HG03095 (cell line): ENCODE measurements around the gene OSTF1.

Source experiments
- ATAC-seq: cut with Tn5 transposase; IDR thresholded peaks from one replicate; pipeline ENCODE4 v1.9.1; 2021; ENCODE audit warnings: moderate library complexity; ENCODE audit not compliant: unreplicated experiment

The OSTF1 gene

DNA sequence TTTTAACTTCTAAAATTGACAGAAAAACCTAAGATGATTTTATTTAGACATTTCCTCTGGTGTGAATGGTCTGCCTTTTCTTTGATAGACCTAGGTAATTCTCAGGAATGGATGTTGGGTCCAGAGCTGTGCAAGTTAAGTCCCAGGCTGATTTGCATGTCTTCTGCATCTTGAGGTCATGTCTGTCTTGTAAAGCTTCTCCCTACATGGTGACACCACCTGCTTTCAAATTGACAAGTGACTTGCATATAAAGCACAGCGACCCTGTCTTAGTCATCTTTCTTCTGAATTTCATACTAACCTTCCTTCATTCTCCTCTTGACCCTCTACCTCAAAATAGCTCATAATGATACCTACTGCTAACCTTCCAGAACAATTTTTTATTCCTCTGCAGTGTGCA is 29.2 kb downstream of the OSTF1 start:
- no peak for ATAC-seq

DNA sequence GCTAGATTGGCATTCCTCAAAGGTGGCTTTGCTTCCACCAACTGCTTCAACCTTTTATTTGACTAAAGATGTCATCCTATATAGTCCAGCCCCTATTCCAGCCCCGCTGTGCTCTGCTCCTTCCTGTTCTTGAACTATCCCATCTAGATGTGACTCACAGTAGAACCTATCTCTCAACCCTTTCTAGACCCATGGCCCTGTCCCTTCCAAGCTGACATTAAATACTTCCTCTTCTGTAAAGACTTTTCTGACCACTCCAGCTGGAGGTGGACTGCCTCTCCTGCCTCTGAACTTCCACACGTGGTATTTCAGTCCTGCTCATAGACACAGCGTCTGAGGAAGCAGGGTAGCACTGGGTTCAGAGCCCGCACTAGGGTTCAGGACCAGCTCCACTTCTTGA is 32.4 kb downstream of the OSTF1 start:
- no peak for ATAC-seq

DNA sequence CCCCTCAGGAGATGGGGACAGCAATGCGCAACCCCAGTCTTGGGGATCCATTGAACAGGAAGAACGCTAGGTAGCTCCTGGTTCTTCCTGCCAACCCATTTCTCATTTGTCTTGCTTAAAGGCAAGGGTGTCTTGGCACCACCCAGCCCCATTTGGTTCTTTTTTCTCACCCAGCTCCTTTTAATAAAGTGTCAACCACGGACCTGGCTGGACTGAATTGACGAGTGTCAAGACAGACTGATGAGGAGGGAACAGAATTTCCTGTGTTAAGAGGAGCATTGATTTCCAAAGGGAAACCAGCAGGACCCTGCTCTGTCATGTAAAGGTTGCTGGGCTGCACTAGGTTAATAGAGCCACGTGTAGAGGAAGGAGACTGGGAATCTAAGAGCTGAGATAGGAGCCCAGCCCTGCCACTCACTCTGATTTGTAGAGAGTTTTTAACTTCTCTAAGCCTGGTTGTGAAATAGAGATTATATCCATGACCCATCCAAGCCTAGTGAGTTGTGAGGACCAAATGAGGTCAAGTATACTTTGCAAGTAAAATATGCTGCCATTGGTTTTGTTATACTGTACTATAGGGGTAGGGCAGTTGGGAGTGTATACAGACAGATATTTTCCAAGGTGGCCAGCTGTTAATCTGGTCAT is 33.7 kb downstream of the OSTF1 start:
- no peak for ATAC-seq

DNA sequence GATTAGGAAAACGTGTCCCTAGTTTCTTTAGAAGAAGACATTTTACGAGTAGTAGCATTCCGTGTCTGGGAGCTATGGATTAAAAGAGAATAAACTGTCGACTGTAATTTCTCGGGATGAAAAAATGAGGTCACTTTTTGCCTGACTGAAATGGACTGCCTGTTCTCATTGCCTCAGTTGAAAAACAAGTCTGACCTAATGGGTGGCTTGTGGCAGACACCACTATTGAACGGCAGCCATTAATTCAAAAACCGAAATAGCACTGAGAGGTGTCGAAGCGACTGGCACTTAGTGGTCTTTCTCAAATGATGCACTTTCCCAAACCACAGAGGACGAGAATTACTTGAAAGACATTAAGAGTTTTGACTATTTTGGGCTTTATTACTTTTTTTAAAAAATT is 35.4 kb downstream of the OSTF1 start:
- no peak for ATAC-seq

DNA sequence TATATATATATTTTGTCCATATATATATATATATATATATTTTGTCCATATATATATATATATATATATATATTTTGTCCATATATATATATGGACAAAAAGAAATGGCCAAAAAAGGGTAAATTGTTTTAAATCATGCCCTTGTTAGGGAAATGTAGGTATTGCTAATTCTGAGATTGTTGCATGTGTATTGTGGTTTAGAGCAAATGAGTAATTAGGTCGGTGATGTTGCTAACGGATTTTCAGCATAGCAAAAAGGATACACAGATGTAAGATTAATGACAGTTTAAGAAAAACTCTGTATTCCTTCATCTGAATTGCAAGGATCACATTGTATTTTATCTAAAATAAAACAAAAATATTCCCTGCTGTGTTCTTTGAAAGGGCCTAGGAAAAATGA is 40.2 kb downstream of the OSTF1 start:
- ATAC-seq = no peak

DNA sequence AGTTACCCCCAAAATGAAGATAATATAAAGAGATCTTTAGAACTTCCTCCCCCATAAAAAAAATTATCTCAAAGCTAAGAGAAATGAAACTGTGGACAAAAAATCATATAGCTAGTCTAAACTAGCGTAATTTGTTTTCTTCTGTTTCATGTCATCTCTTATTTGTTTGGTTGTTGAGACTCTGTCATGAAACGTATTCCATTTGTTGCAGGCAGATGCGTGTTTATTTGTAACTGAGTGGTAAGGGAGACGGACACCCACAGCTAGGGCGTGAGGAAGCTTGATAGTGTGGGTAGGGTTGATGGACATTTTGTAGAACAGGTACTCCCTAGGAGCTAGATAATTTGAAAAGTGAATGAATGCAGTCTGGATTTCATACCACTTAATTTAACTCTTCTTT is 41.9 kb downstream of the OSTF1 start:
- ATAC-seq = no peak

DNA sequence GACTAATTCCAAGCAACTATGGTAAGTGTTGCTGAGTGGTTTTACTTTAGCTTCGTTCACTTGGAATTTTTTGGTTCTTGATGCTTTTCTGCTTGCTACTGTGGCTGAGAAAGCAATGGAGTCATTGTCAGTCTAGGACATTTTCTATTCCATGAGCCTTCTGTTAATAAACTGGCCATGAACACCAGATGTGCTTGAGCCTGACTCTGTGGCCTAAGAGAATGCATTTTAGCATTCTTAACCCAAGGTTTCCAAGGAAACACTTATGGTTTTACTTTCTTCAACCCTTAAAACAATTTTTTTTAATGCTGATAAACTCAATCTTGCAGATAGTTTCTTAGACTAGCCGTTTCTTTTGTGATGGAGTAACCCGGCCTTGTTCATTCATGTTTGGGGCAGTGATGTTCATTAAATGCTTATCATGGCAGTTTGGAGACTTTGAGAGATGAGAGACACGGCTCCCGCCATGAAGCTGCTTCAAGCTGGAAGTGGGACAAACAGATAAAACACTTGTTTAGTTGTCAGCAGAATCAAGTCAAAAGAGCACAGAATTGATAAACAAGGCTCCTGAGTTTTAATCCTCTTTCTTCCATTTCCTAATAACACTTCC is 42.4 kb downstream of the OSTF1 start:
- no peak for ATAC-seq

DNA sequence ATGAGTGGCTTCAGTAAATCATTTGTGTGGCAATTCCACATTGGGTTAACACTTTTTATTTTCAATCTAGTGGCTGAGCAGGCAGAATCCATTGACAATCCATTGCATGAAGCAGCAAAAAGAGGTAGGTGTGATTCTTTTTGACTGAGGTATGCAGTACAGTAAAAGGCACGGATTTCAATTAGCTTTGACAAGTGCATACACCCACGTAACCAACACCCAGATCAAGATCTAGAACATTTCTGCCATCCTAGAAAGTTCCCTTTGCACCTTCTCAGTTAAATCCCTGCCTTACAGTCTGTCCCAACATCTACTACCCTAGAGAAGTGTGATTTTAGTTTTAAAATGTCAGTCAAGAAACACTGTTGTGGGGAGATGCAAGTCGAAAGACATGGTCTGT is 43.4 kb downstream of the OSTF1 start:
- ATAC-seq = no peak

DNA sequence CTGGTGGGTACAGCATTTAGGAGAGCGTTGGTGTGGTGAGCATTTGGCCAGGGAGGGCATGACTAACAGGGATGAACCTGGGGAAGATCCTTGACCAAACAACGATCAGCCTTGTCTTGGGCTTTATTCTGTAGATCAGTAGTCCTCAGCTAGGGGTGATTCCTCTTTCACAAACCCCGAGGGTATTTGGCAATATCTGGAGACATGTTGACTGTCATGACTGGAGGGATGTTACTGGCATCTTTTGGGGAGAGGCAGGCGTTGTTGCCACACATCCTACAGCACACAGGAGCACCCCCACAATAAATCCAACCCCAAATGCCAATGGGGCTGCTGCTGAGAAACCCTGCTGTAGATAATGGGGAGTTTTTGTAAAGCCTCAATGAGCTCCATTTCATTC is 43.9 kb downstream of the OSTF1 start:
- no peak for ATAC-seq

DNA sequence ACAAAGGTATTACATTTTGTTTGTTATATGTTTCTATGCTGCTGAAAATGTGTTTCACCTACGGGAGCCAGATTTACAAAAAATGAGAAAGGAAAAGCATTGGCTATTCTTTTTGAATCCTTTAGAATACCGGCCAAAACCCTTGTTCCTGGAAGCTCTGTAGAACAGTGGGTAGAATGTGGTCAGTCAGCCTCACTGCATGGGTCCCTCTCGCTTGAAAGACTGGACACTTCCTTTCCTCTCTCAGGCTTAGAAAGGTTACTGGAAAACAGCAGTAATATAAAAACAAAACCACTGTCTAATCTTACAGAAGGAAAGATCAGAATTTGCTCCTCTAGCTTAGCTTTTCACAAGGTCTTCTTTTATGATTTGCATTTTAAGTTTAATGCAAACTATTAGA is 45.1 kb downstream of the OSTF1 start:
- no peak for ATAC-seq

DNA sequence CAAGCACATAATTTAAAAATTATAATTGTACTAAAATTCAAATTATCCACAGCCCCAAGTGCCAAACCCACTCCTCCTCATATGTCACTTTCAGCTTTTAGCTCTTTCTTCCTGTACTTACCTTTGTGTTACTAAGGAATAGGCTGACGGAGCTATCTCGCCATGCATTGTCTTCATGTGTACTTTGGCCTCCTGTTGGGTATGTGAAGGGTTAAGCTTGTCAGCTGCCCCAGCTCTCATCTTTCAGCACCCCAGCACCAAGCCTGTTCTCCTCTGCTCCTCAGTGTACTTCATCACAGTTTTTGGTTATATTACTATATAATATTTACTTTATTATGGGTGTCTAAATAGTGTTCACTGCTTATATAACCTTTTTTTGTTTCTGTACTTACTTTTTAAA is 46.2 kb downstream of the OSTF1 start:
- no peak for ATAC-seq

DNA sequence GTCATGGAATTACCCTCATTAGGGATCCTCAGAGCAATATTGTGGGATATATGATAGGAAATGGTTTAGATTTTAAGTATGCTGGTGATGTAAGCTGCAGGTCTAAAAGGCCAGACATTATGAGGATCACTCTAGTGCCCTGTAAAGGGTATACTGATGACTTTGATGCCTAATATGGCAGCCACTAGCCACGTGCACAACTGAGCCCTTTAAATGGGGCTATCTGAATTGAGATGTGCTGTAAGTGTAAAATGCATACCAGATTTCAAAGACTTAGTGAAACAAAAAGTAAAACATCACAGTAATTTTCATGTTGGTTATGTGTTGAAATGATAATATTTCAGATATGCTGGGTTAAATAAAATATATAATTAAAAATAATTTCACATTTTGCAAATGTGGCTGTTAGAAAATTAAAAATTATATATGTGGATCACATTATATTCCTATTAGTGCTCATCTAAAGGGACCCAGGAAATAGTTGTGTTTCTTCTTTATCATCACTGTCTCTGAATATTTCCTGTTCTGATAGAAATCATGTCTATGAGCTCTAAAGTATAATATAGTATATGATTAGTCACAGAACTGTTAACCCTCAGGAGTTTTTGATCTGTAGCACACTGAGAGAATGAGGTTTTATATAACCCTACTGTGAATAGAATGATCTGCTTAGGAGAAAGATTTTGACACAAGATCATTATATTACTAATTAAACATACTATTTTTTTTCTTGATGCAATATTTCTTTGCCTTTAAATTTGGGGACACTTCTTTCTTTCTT is 50.1 kb downstream of the OSTF1 start:
- ATAC-seq = no peak

DNA sequence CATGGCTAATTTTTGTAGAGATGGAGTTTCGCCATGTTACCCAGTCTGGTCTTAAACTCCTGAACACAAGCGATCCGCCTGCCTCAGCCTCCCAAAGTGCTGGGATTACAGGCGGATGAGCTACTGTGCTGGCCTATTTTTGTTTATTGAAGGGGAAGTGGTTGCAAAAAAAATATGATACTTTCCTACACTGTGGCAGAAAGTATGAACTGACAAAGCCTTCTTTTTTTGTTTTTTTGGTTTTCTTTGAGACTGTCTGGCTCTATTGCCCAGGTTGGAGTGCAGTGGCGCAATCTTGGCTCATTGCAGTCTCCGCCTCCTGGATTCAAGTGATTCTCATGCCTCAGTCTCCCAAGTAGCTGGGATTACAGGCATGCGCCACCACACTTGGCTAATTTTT is 50.9 kb downstream of the OSTF1 start:
- ATAC-seq = no peak

DNA sequence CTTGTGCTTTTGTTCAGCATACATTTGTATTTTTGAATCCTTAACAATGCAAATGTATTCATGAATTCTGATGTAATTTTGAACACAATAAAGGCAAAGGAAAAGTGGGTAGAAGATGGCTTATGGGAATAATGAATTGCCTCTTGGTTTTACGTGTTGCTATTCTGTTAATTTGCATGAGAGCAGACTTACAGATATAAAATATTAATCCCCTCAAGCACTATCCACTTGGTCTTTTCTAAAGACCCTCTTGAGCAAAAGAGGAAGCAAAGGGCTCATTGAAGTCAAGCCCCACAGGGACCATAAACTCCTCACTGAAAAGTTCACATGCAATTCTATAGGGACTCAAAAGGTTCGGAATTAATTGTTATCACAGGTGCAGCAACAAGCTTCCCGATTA is 51.9 kb downstream of the OSTF1 start:
- ATAC-seq = no peak

DNA sequence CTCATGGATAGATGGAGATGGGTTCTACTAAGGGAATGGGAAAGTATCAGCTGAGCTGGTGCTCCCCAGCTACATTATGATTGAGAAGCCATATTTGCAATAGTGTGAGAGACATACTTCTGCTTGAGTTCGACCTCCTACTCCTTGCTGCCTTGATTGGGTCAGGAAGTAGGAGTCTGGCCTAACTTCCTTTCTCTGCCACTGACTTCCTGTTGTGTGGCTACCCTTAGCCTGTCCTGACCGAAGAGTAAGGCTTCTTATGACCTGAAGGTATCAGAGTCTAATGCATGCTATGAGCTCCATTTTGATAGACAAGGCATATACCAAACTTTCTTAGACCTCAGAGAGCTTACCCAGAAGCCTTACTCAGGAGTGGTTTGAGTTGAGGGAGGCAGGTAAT is 53.9 kb downstream of the OSTF1 start:
- no peak for ATAC-seq

DNA sequence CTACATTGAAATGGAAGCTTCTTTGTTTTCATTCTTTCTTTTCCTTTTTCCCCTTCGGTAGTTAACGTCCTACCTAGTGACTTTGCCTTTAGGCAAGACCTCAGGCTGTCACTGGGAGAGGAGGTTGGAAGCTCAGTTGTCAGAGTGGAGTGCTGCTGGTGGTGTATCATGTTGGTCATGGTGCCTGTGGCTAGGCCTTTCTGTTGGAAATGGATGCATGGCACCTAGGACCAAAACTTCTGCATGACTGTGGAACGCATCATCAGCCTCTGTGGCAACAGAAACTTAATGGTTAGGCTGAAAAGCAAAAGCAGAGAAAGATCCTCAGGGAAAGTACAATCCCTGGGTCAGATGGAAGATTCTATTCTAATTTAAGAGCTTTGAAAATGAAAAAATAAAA is 57.9 kb downstream of the OSTF1 start:
- no peak for ATAC-seq

DNA sequence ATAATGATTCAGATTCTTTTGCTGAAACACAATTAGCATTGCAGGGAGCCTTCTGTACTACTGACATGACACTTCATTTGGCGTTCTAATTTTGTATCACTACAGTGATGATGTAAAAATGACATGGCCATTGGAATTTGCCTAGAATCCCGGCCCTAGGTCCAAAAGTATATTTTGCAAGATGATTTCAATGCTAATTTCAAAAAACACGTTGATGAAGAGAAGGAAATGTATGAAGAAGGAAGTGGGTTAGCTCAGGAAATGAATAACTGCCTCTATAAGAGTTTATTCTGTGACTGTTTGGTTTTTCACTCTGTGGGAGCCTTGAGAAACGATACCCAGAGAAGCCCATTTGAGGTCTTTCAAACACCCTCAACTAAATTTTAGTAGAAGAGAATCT is 59.3 kb downstream of the OSTF1 start:
- peak; percentile 50 for ATAC-seq

DNA sequence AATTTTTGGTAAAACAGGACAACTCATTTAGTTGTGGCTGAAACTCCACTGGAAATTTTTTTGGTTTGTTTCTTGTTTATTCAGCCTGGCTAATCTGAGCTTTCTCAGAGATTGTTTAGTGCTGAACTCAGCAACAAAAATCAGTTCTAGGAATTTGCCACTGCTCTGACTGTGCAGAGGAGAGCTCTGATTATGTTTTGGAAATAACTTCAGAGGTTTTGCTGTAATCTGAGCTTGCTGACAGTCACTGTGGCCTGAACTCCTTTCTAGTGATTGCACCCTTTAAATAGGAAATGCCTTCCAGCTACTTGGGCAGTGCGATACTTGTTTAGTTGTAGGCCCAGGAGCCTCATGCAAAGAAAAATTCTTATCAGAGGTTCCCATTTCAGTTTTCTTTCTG is 60.2 kb downstream of the OSTF1 start:
- ATAC-seq = no peak

DNA sequence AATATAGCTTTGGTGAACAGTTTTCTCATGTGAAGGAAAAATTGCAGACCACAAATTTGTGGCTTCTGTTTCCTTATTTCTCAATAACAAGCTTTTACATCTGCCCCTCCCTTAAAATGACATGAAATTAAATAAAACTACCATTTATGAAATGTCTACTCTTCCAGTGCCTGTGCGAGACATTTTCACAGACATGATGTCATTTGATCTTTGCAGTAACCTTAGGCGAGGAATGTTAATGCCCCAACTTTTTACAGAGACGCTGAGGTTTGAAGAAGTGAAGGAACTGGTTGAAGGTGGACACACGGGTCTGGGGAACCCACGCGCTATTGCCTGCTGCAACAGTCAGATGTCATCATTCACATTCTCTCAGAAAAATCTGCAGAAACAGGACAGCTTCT is 61.5 kb downstream of the OSTF1 start:
- no peak for ATAC-seq

DNA sequence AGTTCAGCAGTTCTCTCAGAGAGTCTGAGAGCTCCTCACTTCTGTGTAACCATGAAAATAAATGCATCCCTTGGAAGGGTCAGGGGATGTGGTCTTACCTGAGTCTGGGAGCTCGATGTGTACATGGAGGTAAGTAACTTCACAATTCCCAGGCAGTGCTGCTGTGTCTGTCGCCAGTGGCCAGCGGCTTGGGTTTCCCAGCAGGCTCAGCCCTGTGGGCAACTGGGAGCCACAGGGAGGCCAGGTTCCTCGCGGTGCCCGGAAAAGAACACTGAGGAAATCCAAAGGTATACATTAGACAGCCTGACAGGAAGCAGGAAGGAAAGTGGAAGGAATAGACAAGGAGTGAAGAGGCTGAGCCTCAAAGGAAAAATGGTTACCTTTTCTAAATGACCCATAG is 62.2 kb downstream of the OSTF1 start:
- ATAC-seq = no peak

DNA sequence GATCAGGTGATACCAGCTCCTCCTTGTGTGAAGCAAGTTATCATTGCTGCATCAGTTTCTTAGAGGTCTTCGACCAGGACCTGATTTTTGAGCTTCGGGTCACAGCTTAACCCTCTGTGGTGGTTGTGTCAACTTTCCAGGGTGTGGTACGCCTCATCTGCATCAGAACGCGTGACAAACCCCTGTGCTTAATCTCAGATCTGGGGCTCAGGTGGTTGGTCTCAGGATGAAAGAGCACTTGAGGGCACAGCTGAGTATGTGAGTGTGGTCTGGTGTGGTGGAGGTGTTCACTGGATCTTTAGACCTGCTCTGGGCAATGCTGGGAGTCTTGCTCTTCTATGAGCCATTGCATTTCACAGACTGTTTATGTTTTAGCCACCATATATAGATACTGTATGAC is 64.1 kb downstream of the OSTF1 start:
- ATAC-seq = no peak

DNA sequence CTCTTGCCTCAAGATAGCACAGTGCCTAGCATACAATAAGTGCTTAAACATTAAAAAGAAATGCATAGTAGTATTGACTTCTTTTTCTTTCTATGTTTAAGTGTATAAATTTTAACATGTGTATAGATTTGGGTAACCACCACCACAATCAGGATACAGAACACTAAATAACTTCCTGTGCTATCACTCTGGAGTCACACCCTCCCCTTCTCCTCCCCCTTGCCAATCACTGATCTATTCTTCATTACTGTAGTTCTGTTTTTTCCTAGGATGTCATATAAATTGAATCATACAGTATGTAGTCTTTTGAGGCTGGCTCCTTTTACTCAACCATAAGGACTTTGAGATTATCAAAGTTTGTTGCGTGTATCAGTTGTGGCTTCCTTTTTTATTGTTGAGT is 68.5 kb downstream of the OSTF1 start:
- no peak for ATAC-seq
